Measurements from ENCODE around the gene NMNAT3. TPM values are rescaled to one million over a fixed set of nuclear protein-coding genes. Genes with fewer than 3 reads are reported as not detected.

Gene NMNAT3
- total and polyA plus RNA-seq, 2 experiments from 2014 or later = 8.3 to 9.2 TPM

- no peaks in the 10 kb centered on the region for H3K79me2 ChIP-seq (replicated peaks; ENCODE audit: insufficient read depth)
- H3K27me3 Mint-ChIP-seq (ENCODE audit: insufficient read depth, low read depth, poor library complexity) = peaks cover 7% of the 10 kb centered on the region
- no peak for TF ChIP-seq NANOG (IDR thresholded peaks at IDR 0.05; ENCODE audit: borderline replicate concordance)
- TF ChIP-seq, protein P1, sequence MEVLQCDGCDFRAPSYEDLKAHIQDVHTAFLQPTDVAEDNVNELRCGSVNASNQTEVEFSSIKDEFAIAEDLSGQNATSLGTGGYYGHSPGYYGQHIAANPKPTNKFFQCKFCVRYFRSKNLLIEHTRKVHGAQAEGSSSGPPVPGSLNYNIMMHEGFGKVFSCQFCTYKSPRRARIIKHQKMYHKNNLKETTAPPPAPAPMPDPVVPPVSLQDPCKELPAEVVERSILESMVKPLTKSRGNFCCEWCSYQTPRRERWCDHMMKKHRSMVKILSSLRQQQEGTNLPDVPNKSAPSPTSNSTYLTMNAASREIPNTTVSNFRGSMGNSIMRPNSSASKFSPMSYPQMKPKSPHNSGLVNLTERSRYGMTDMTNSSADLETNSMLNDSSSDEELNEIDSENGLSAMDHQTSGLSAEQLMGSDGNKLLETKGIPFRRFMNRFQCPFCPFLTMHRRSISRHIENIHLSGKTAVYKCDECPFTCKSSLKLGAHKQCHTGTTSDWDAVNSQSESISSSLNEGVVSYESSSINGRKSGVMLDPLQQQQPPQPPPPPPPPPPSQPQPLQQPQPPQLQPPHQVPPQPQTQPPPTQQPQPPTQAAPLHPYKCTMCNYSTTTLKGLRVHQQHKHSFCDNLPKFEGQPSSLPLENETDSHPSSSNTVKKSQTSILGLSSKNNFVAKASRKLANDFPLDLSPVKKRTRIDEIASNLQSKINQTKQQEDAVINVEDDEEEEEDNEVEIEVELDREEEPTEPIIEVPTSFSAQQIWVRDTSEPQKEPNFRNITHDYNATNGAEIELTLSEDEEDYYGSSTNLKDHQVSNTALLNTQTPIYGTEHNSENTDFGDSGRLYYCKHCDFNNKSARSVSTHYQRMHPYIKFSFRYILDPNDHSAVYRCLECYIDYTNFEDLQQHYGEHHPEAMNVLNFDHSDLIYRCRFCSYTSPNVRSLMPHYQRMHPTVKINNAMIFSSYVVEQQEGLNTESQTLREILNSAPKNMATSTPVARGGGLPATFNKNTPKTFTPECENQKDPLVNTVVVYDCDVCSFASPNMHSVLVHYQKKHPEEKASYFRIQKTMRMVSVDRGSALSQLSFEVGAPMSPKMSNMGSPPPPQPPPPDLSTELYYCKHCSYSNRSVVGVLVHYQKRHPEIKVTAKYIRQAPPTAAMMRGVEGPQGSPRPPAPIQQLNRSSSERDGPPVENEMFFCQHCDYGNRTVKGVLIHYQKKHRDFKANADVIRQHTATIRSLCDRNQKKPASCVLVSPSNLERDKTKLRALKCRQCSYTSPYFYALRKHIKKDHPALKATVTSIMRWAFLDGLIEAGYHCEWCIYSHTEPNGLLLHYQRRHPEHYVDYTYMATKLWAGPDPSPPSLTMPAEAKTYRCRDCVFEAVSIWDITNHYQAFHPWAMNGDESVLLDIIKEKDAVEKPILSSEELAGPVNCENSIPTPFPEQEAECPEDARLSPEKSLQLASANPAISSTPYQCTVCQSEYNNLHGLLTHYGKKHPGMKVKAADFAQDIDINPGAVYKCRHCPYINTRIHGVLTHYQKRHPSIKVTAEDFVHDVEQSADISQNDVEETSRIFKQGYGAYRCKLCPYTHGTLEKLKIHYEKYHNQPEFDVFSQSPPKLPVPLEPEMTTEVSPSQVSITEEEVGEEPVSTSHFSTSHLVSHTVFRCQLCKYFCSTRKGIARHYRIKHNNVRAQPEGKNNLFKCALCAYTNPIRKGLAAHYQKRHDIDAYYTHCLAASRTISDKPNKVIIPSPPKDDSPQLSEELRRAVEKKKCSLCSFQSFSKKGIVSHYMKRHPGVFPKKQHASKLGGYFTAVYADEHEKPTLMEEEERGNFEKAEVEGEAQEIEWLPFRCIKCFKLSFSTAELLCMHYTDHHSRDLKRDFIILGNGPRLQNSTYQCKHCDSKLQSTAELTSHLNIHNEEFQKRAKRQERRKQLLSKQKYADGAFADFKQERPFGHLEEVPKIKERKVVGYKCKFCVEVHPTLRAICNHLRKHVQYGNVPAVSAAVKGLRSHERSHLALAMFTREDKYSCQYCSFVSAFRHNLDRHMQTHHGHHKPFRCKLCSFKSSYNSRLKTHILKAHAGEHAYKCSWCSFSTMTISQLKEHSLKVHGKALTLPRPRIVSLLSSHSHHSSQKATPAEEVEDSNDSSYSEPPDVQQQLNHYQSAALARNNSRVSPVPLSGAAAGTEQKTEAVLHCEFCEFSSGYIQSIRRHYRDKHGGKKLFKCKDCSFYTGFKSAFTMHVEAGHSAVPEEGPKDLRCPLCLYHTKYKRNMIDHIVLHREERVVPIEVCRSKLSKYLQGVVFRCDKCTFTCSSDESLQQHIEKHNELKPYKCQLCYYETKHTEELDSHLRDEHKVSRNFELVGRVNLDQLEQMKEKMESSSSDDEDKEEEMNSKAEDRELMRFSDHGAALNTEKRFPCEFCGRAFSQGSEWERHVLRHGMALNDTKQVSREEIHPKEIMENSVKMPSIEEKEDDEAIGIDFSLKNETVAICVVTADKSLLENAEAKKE (CRISPR knock-in tag; IDR thresholded peaks at IDR 0.05) = no peak
- no peak for TF ChIP-seq POLR2AphosphoS5 (IDR thresholded peaks at IDR 0.05; ENCODE audit: low read depth)
- no peak for TF ChIP-seq JUNB (IDR thresholded peaks at IDR 0.05; ENCODE audit: unreplicated experiment)
- TF ChIP-seq ZNF331 (CRISPR knock-in tag; IDR thresholded peaks at IDR 0.05; ENCODE audit: low read depth) = no peak
- no peak for TF ChIP-seq CREB1 (CRISPR knock-in tag; IDR thresholded peaks at IDR 0.05; ENCODE audit: low read depth)
- TF ChIP-seq EZH2 (IDR thresholded peaks at IDR 0.05; ENCODE audit: low read depth, unreplicated experiment) = no peak
- no peak for TF ChIP-seq ETS1 (IDR thresholded peaks at IDR 0.05)
- TF ChIP-seq STAT1 (IDR thresholded peaks at IDR 0.05; ENCODE audit: unreplicated experiment) = no peak
Observed at GRCh38 chr3:139532976-139533375, 144.8 kb downstream of the NMNAT3 start.

More at GRCh38 chr3:139532976-139533375, 144.8 kb downstream of the NMNAT3 start:
- H3K36me3 ChIP-seq (ENCODE audit: insufficient read depth) = no peaks in the 10 kb centered on the region; the same call in 1 of the 2 replicates
- H3K4me3 ChIP-seq = no peak overlapping the region
- H3K9me2 ChIP-seq (ENCODE audit: insufficient read depth) = no peaks in the 10 kb centered on the region
- DNase-seq (ENCODE audit: low spot score) (no peak), ATAC-seq (peak; percentile 30)
- no peaks in the 10 kb centered on the region for H3K9me3 Mint-ChIP-seq
- no peaks in the 10 kb centered on the region for H3F3A ChIP-seq (replicated peaks; ENCODE audit: low read depth)
- H3K27ac ChIP-seq (ENCODE audit: low read depth) = no peak overlapping the region
- H3K4me1 ChIP-seq (ENCODE audit: insufficient read depth) = peaks cover 34% of the 10 kb centered on the region
- H3K36me3 Mint-ChIP-seq (ENCODE audit: low read depth) = peaks cover 4% of the 10 kb centered on the region; the same call in 1 of the 3 replicates
- H3K27ac Mint-ChIP-seq = no peak overlapping the region
- H4K20me1 ChIP-seq (replicated peaks; ENCODE audit: insufficient read depth) = peaks cover 3% of the 10 kb centered on the region
- peaks cover 4% of the 10 kb centered on the region for H3K27me3 ChIP-seq (ENCODE audit: insufficient read depth)
- no peak overlapping the region for H3K4me2 ChIP-seq
- no peak overlapping the region for H3K4me3 Mint-ChIP-seq
- no peak overlapping the region for H2AFZ ChIP-seq
- peaks cover 54% of the 10 kb centered on the region for H3K4me1 Mint-ChIP-seq

All from GM23338 (cell line).